ENCODE results near the gene ME1.

Gene ME1

GRCh38 chr6:83309344-83309743 lies 121.5 kb downstream of the ME1 start:
- Histone ChIP-seq H3K9ac (no peak overlapping the region), H3K27ac (no peak overlapping the region), H3K27me3 (ENCODE audit: control insufficient read depth, insufficient read depth, low read length) (no peaks in the 10 kb centered on the region), H3K9me3 (ENCODE audit: control insufficient read depth, low read length) (no peaks in the 10 kb centered on the region), H3K4me1 (peaks cover 4% of the 10 kb centered on the region), H3K79me2 (no peaks in the 10 kb centered on the region), H3K4me3 (ENCODE audit: low read depth, low read length) (no peak overlapping the region), H3K4me2 (ENCODE audit: low read length) (no peak overlapping the region), H2AFZ (no peak overlapping the region), H3K36me3 (ENCODE audit: control insufficient read depth, insufficient read depth, low read length) (no peaks in the 10 kb centered on the region)
- no peak for TF ChIP-seq CTCF (IDR thresholded peaks at IDR 0.05)

GRCh38 chr6:83308833-83309232 lies 122.0 kb downstream of the ME1 start:
- no peaks in the 10 kb centered on the region for H3K9me3 ChIP-seq (ENCODE audit: control insufficient read depth, low read length)
- no peak overlapping the region for H3K4me2 ChIP-seq (ENCODE audit: low read length)
- TF ChIP-seq CTCF (IDR thresholded peaks at IDR 0.05) = no peak
- no peaks in the 10 kb centered on the region for H3K79me2 ChIP-seq
- no peak overlapping the region for H3K4me3 ChIP-seq (ENCODE audit: low read depth, low read length)
- peaks cover 4% of the 10 kb centered on the region for H3K4me1 ChIP-seq
- no peak overlapping the region for H3K27ac ChIP-seq
- no peaks in the 10 kb centered on the region for H3K36me3 ChIP-seq (ENCODE audit: control insufficient read depth, insufficient read depth, low read length)
- no peak overlapping the region for H2AFZ ChIP-seq
- H3K27me3 ChIP-seq (ENCODE audit: control insufficient read depth, insufficient read depth, low read length) = no peaks in the 10 kb centered on the region
- H3K9ac ChIP-seq = no peak overlapping the region

- H3K4me3 ChIP-seq (ENCODE audit: low read depth, low read length) = no peak overlapping the region
- H3K9me3 ChIP-seq (ENCODE audit: control insufficient read depth, low read length) = no peaks in the 10 kb centered on the region
- no peaks in the 10 kb centered on the region for H3K36me3 ChIP-seq (ENCODE audit: control insufficient read depth, insufficient read depth, low read length)
- H3K4me2 ChIP-seq (ENCODE audit: low read length) = no peak overlapping the region
- no peak overlapping the region for H3K9ac ChIP-seq
- no peaks in the 10 kb centered on the region for H3K79me2 ChIP-seq
- H2AFZ ChIP-seq = no peak overlapping the region
- H3K27ac ChIP-seq = no peak overlapping the region
- H3K27me3 ChIP-seq (ENCODE audit: control insufficient read depth, insufficient read depth, low read length) = no peaks in the 10 kb centered on the region
- TF ChIP-seq CTCF (IDR thresholded peaks at IDR 0.05) = no peak
- peaks cover 4% of the 10 kb centered on the region for H3K4me1 ChIP-seq
These were observed 123.0 kb downstream of the ME1 start for GRCh38 chr6:83307849-83308248.

- TF ChIP-seq CTCF (IDR thresholded peaks at IDR 0.05) = no peak
- H2AFZ ChIP-seq = no peak overlapping the region
These were observed 127.4 kb downstream of the ME1 start for GRCh38 chr6:83303426-83303825.

GRCh38 chr6:83294676-83295075 lies 136.2 kb downstream of the ME1 start:
- H3K9me3 ChIP-seq (ENCODE audit: control insufficient read depth, low read length) = no peaks in the 10 kb centered on the region
- no peaks in the 10 kb centered on the region for H3K4me1 ChIP-seq
- no peak overlapping the region for H3K9ac ChIP-seq
- no peaks in the 10 kb centered on the region for H3K27me3 ChIP-seq (ENCODE audit: control insufficient read depth, insufficient read depth, low read length)
- no peak overlapping the region for H3K27ac ChIP-seq
- no peak for TF ChIP-seq CTCF (IDR thresholded peaks at IDR 0.05)
- no peaks in the 10 kb centered on the region for H3K36me3 ChIP-seq (ENCODE audit: control insufficient read depth, insufficient read depth, low read length)
- no peaks in the 10 kb centered on the region for H3K79me2 ChIP-seq
- no peak overlapping the region for H2AFZ ChIP-seq
- H3K4me3 ChIP-seq (ENCODE audit: low read depth, low read length) = no peak overlapping the region
- no peak overlapping the region for H3K4me2 ChIP-seq (ENCODE audit: low read length)

More at GRCh38 chr6:83303426-83303825, 127.4 kb downstream of the ME1 start:
- no peak overlapping the region for H3K9ac ChIP-seq
- H3K79me2 ChIP-seq = no peaks in the 10 kb centered on the region
- H3K36me3 ChIP-seq (ENCODE audit: control insufficient read depth, insufficient read depth, low read length) = no peaks in the 10 kb centered on the region
- no peaks in the 10 kb centered on the region for H3K27me3 ChIP-seq (ENCODE audit: control insufficient read depth, insufficient read depth, low read length)
- no peaks in the 10 kb centered on the region for H3K9me3 ChIP-seq (ENCODE audit: control insufficient read depth, low read length)
- H3K27ac ChIP-seq = no peak overlapping the region
- no peak overlapping the region for H3K4me3 ChIP-seq (ENCODE audit: low read depth, low read length)
- H3K4me2 ChIP-seq (ENCODE audit: low read length) = no peak overlapping the region
- H3K4me1 ChIP-seq = no peaks in the 10 kb centered on the region

Data from parathyroid adenoma (tissue), 2 donors.